GM12891 (cell line): ENCODE results near the gene WNT4. TPM values are rescaled to one million over a fixed set of nuclear protein-coding genes. Genes with fewer than 3 reads are reported as not detected.

ENCODE experiments used
- DNase-seq: peaks from one replicate; pipeline ENCODE4 v3.0.0; 2011; ENCODE audit warnings: low spot score; ENCODE audit not compliant: insufficient read length
- FAIRE-seq: peaks from 2 replicates; lab custom pipeline; 2011; peaks lifted over from hg19 to GRCh38; lab: Jason Lieb, UNC
- PAX5 ChIP-seq: IDR thresholded peaks from 2 replicates; pipeline ENCODE4 v1.6.1; 2011; ENCODE audit warnings: low read length, moderate library complexity, mild to moderate bottlenecking; ENCODE audit not compliant: insufficient read depth, severe bottlenecking
- POLR2A ChIP-seq: IDR thresholded peaks from 2 replicates; pipeline ENCODE4 v1.6.1; 2011; ENCODE audit warnings: low read depth, low read length, control low read depth
- POLR2AphosphoS5 ChIP-seq: IDR thresholded peaks from 2 replicates; pipeline ENCODE4 v1.6.1; 2011; ENCODE audit warnings: low read depth, low read length, control low read depth
- POU2F2 ChIP-seq: IDR thresholded peaks from 2 replicates; pipeline ENCODE4 v1.6.1; 2011; ENCODE audit warnings: low read depth, mild to moderate bottlenecking, control low read depth, low read length, moderate library complexity
- SPI1 ChIP-seq: IDR thresholded peaks from 2 replicates; pipeline ENCODE4 v1.6.1; 2011; ENCODE audit warnings: low read depth, low read length, control low read depth
- TAF1 ChIP-seq: IDR thresholded peaks from 2 replicates; pipeline ENCODE4 v1.6.1; 2011; ENCODE audit warnings: low read depth, low read length, control low read depth
- polyA plus RNA-seq: library from polyadenylated mRNA; unstranded; fragments of >200 nt; gene quantifications from one replicate; pipeline ENCODE4 v1.2.1, GENCODE V29; 2012; ENCODE audit warnings: low read depth, missing spikeins, inconsistent platforms; ENCODE audit not compliant: missing spikeins

Gene WNT4
- polyA plus RNA-seq = 0.13 TPM

GRCh38 chr1:22143065-22144033 is at the start of gene WNT4:
Gene WNT4, minus strand, starts transcription at chr1:22143097. Its CDS starts 175 bp downstream, at chr1:22142922.
- TF ChIP-seq PAX5 (no peak), POLR2A (no peak), SPI1 (no peak), POLR2AphosphoS5 (no peak), TAF1 (no peak), POU2F2 (no peak)
- DNase-seq (peak; percentile 80), FAIRE-seq (no peak)

GRCh38 chr1:22190731-22191130 is 47.8 kb upstream of the WNT4 start:
- FAIRE-seq = no peak
- TF ChIP-seq PAX5 (no peak), TAF1 (no peak), POLR2AphosphoS5 (no peak), POLR2A (no peak), POU2F2 (no peak), SPI1 (no peak)
- no peak for DNase-seq

- DNase-seq = no peak
- no peak for TF ChIP-seq PAX5
- TF ChIP-seq TAF1 = no peak
- no peak for TF ChIP-seq SPI1
- TF ChIP-seq POU2F2 = no peak
- TF ChIP-seq POLR2AphosphoS5 = no peak
- TF ChIP-seq POLR2A = no peak
- no peak for FAIRE-seq
Observed at GRCh38 chr1:22190251-22190650, 47.4 kb upstream of the WNT4 start.

- FAIRE-seq = no peak
- DNase-seq = no peak
- TF ChIP-seq SPI1 (no peak), TAF1 (no peak)
Observed at GRCh38 chr1:22189619-22190018, 46.7 kb upstream of the WNT4 start.

DNA sequence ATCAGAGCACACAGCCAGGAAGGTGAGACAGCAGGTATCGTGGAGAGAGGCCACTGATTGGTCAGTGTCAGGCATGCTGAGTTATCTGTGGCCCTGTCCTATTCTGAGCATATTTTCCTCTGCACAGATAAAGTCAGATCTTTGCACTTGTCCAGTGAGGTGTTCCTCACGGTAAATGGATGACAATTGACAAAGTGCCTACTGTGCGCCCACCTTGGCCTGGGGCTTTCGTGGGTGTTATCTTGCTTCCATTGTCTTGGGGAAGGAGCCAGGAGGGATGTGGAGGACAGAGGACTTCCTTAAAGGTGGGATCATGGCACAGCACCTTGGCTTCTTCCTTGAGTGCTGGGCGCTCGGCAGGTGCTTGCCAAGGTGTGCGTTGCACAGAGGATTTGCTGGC is 46.0 kb upstream of the WNT4 start:
- DNase-seq (no peak), FAIRE-seq (no peak)
- no peak for TF ChIP-seq PAX5
- TF ChIP-seq POU2F2 = no peak
- TF ChIP-seq POLR2AphosphoS5 = no peak

GRCh38 chr1:22188436-22188835 is 45.5 kb upstream of the WNT4 start:
- TF ChIP-seq POLR2AphosphoS5 (no peak), POLR2A (no peak), PAX5 (no peak), TAF1 (no peak), POU2F2 (no peak)
- no peak for FAIRE-seq
- DNase-seq = no peak

DNA sequence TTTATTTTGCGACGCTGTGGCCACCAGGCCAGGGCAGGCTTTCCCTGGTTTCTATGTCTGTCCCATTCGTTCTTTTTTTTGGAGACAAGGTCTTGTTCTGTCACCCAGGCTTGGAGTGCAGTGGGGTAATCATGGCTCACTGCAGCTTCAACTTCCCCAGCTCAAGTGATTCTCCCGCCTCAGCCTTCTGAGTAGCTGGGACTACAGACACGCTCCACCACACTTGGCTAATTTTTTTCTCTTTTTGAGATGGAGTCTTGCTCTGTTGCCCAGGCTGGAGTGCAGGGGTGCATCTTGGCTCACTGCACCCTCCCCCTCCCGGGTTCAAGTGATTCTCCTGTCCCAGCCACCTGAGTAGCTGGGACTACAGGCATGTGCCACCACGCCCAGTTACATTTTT is 43.4 kb upstream of the WNT4 start:
- no peak for FAIRE-seq
- no peak for DNase-seq
- TF ChIP-seq POLR2AphosphoS5 (no peak), POLR2A (no peak), SPI1 (no peak), PAX5 (no peak), TAF1 (no peak), POU2F2 (no peak)

- TF ChIP-seq POLR2A (no peak), POU2F2 (no peak), PAX5 (no peak)
- FAIRE-seq = no peak
- DNase-seq = no peak
Observed at GRCh38 chr1:22184892-22185612, 42.2 kb upstream of the WNT4 start.

GRCh38 chr1:22184454-22184853 is 41.6 kb upstream of the WNT4 start:
- FAIRE-seq = no peak

DNA sequence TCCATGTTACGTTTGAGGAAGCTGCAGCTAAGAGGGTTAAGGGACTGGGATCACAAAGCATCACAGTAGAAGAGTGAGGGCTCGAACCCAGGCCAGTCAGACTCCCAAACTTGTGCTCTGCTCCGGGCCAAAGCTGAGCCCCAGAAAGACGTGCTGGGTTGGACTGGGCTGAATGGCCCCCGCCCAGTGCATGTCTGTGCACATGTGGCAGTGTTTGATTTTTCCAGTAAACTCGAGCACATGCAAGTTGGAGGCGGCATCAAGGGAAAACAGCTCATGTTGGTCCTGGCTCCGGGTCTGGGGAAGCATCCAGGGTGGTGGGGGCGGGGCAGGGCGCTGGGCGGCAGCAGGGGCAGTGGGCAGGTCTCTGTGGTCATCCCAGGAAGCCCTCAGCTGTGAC is 39.8 kb upstream of the WNT4 start:
- TF ChIP-seq POLR2A (no peak), SPI1 (no peak), POLR2AphosphoS5 (no peak), TAF1 (no peak), PAX5 (no peak)
- FAIRE-seq = no peak
- DNase-seq = no peak

More at GRCh38 chr1:22184454-22184853, 41.6 kb upstream of the WNT4 start:
- no peak for DNase-seq
- TF ChIP-seq SPI1 (no peak), TAF1 (no peak), PAX5 (no peak)
